K562 (cell line): Measurements from ENCODE around the gene ZNF565. TPM values are rescaled to one million over a fixed set of nuclear protein-coding genes. Genes with fewer than 3 reads are reported as not detected.
A peak's percentile ranks its signal among the peaks of the same experiment; 100 is the strongest.

ENCODE experiments used
- ATAC-seq: fragments of 200-7000 bp; cut with Tn5 transposase; 3 replicates; pipeline ENCODE4 v1.9.1; 2020; ENCODE audit warnings: moderate library complexity
- BruUV-seq: library from RNA; stranded (reverse); fragments of 400-500 nt; replicated peaks from 2 replicates; lab custom pipeline; 2021; lab: Mats Ljungman, UMichigan
- CTCF ChIA-PET: fragments of 300-600 bp; formaldehyde crosslinking; extraction: SDS; loops from one replicate; lab custom pipeline; 2021; ENCODE audit warnings: low intra/inter-chr PET ratio; lab: Yijun Ruan, JAX
- POLR2A ChIA-PET: fragments of 300-600, 350-650 bp; sonication (Branson Sonifier 250); formaldehyde crosslinking; extraction: SDS; loops from one replicate; lab custom pipeline; 2021; ENCODE audit warnings: antibody characterized with exemption, inconsistent platforms; lab: Yijun Ruan, JAX
- DNase-seq, 4 experiments: peaks; one replicate each; pipeline versions ENCODE4 v3.0.0 to v3.0.0-alpha.2; 2011 to 2018; ENCODE audit warnings: low spot score in 3 of 4, mixed read lengths in 3 of 4; ENCODE audit errors: extremely low read depth in 1 of 4
- FAIRE-seq: peaks from 2 replicates; lab custom pipeline; 2011; peaks lifted over from hg19 to GRCh38; lab: Jason Lieb, UNC
- H2AFZ ChIP-seq: 2 replicates; pipeline ENCODE4 v1.6.0; 2011; ENCODE audit warnings: low read depth, low read length, control low read depth, inconsistent platforms
- H3K27ac ChIP-seq: fragments of 200-600 bp; 3 replicates; pipeline ENCODE4 v1.8.0; 2011; ENCODE audit warnings: low read depth, mild to moderate bottlenecking, control low read depth, inconsistent platforms, low read length, moderate library complexity, mixed read lengths; ENCODE audit errors: extremely low read depth
- H3K27me3 ChIP-seq, 2 experiments: fragments of 300-600 bp in 1 of 2; 2 replicates in 1 of 2; 3 replicates in 1 of 2; pipeline versions ENCODE4 v1.6.0 to v1.8.0; 2011; ENCODE audit warnings: inconsistent platforms in 2 of 2, low read length in 2 of 2, mild to moderate bottlenecking in 1 of 2, mixed read lengths in 1 of 2, moderate library complexity in 1 of 2; ENCODE audit not compliant: control insufficient read depth in 2 of 2, insufficient read depth in 2 of 2
- H3K36me3 ChIP-seq: fragments of 300-600 bp; 3 replicates; pipeline ENCODE4 v1.8.0; 2011; ENCODE audit warnings: mild to moderate bottlenecking, low read length, inconsistent platforms; ENCODE audit not compliant: control insufficient read depth, insufficient read depth
- H3K4me1 ChIP-seq, 2 experiments: fragments of 200-600 bp in 1 of 2; replicated peaks in 1 of 2; 2 replicates in 1 of 2; 3 replicates in 1 of 2; pipeline versions ENCODE4 v1.5.1 to v1.8.0; 2011; ENCODE audit warnings: inconsistent platforms in 2 of 2, low read length in 2 of 2, mild to moderate bottlenecking in 1 of 2, mixed read lengths in 1 of 2, moderate library complexity in 1 of 2; ENCODE audit not compliant: control insufficient read depth in 2 of 2, insufficient read depth in 2 of 2
- H3K4me2 ChIP-seq: 2 replicates; pipeline ENCODE4 v1.6.1; 2011; ENCODE audit warnings: low read length, control low read depth, inconsistent platforms, mixed read lengths; ENCODE audit not compliant: insufficient read depth
- H3K4me3 ChIP-seq: fragments of 200-600 bp; sonication (generic), shearing (Covaris generic); 2 replicates; pipeline ENCODE4 v1.5.1; 2016; ENCODE audit warnings: control low read depth, inconsistent platforms
- H3K79me2 ChIP-seq: fragments of 200-600 bp; 3 replicates; pipeline ENCODE4 v1.8.0; 2011; ENCODE audit warnings: low read length, inconsistent platforms; ENCODE audit not compliant: control insufficient read depth, insufficient read depth
- H3K9ac ChIP-seq, 2 experiments: 2 replicates each; pipeline versions ENCODE4 v1.6.0 to v1.6.1; 2011; ENCODE audit warnings: low read depth in 2 of 2, low read length in 2 of 2, control low read depth in 1 of 2, inconsistent platforms in 1 of 2, mild to moderate bottlenecking in 1 of 2, mixed read lengths in 1 of 2; ENCODE audit not compliant: insufficient read depth in 1 of 2
- H3K9me1 ChIP-seq: one replicate; pipeline ENCODE4 v1.6.0; 2011; ENCODE audit warnings: inconsistent platforms, mild to moderate bottlenecking, low read length, moderate library complexity; ENCODE audit not compliant: control insufficient read depth, insufficient read depth
- H3K9me3 ChIP-seq: replicated peaks from 2 replicates; pipeline ENCODE4 v1.5.1; 2011; ENCODE audit warnings: low read depth, low read length, inconsistent platforms; ENCODE audit not compliant: control insufficient read depth, insufficient read depth
- H4K20me1 ChIP-seq: replicated peaks from 2 replicates; pipeline ENCODE4 v1.6.1; 2011; ENCODE audit warnings: low read length, inconsistent platforms, mixed read lengths; ENCODE audit not compliant: control insufficient read depth, insufficient read depth
- BACH1 ChIP-seq: fragments of 200-800 bp; sonication (Bioruptor generic); IDR thresholded peaks from 2 replicates; pipeline ENCODE4 v1.6.1; 2016; ENCODE audit warnings: missing genetic modification characterization, missing compliant biosample characterization
- BHLHE40 ChIP-seq: IDR thresholded peaks from 2 replicates; pipeline ENCODE4 v1.6.1; 2011; ENCODE audit warnings: low read length, improper control_type of control experiment
- CBX3 ChIP-seq, 2 experiments: IDR thresholded peaks; 1 replicate in 1 of 2; 2 replicates in 1 of 2; pipeline ENCODE4 v1.6.1; 2012; ENCODE audit warnings: inconsistent platforms in 2 of 2, low read length in 2 of 2, borderline replicate concordance in 1 of 2, control low read depth in 1 of 2
- CBX5 ChIP-seq: IDR thresholded peaks from 2 replicates; pipeline ENCODE4 v1.6.1; 2014; ENCODE audit warnings: low read depth, borderline replicate concordance
- HNRNPK ChIP-seq: fragments of 200-400 bp; formaldehyde crosslinking; IDR thresholded peaks from one replicate; pipeline ENCODE4 v1.6.1; 2018; ENCODE audit warnings: mild to moderate bottlenecking, low read depth, low read length; ENCODE audit not compliant: poor library complexity, severe bottlenecking
- JUN ChIP-seq, 2 experiments: sonication (generic) in 1 of 2; formaldehyde crosslinking in 1 of 2; IDR thresholded peaks; 2 replicates each; pipeline versions ENCODE4 v1.6.1 to v1.8.0; 2012 to 2022; ENCODE audit warnings: borderline replicate concordance in 2 of 2, mild to moderate bottlenecking in 2 of 2, improper control_type of control experiment in 1 of 2, low read depth in 1 of 2, low read length in 1 of 2, missing genetic modification reagents in 1 of 2
- MYBL2 ChIP-seq, 2 experiments: fragments of 450-650 bp in 1 of 2; sonication (generic) in 1 of 2; formaldehyde crosslinking in 1 of 2; IDR thresholded peaks; 2 replicates each; pipeline versions ENCODE4 v1.6.1 to v1.8.1; 2017 to 2022; ENCODE audit warnings: borderline replicate concordance in 1 of 2, inconsistent platforms in 1 of 2, low read depth in 1 of 2, mild to moderate bottlenecking in 1 of 2, missing genetic modification reagents in 1 of 2, moderate library complexity in 1 of 2
- NR1H2 ChIP-seq: sonication (generic); formaldehyde crosslinking; IDR thresholded peaks from 2 replicates; pipeline ENCODE4 v1.4.0; 2020; ENCODE audit warnings: mild to moderate bottlenecking, missing genetic modification reagents
- OTX1 ChIP-seq: fragments of 450-650 bp; formaldehyde crosslinking; IDR thresholded peaks from 2 replicates; pipeline ENCODE4 v1.4.0; 2022; ENCODE audit warnings: mild to moderate bottlenecking
- PHF21A ChIP-seq: fragments of 450-650 bp; IDR thresholded peaks from 2 replicates; pipeline ENCODE4 v1.6.1; 2017; ENCODE audit warnings: low read depth, borderline replicate concordance
- ZFX ChIP-seq: sonication (generic); formaldehyde crosslinking; IDR thresholded peaks from 2 replicates; pipeline ENCODE4 v1.8.0; 2022; ENCODE audit warnings: mild to moderate bottlenecking, missing genetic modification reagents, moderate library complexity
- ZNF444 ChIP-seq: fragments of 250-450 bp; sonication (Bioruptor Pico); IDR thresholded peaks from 2 replicates; pipeline ENCODE4 v1.4.0; 2020; ENCODE audit warnings: mild to moderate bottlenecking, moderate library complexity
- ZNF75A ChIP-seq: fragments of 450-650 bp; formaldehyde crosslinking; IDR thresholded peaks from 2 replicates; pipeline ENCODE4 v1.4.0; 2020; ENCODE audit warnings: mild to moderate bottlenecking
- WGBS: fragments of 100-300 bp; shearing (Covaris generic); methylation state at CpG from one replicate; pipeline ENCODE4 v1.1.6; 2016; ENCODE audit warnings: low coverage, mixed read lengths; ENCODE audit not compliant: insufficient coverage; ENCODE audit errors: missing lambda C conversion rate; 5-methylcytosine and 5-hydroxymethylcytosine counted together
- in situ Hi-C: fragments of 300-500 bp; cut with MboI; formaldehyde crosslinking; loops from 4 replicates; pipeline ENCODE4 v1.15.0; 2018; ENCODE audit warnings: inconsistent platforms, mixed read lengths
- intact Hi-C: fragments of 100-400 bp; cut with micrococcal nuclease; formaldehyde crosslinking; loops from 2 replicates; pipeline ENCODE4 v1.14.2; 2022
- polyA plus RNA-seq, 8 experiments: library from polyadenylated mRNA; depleted of rRNA in 4 of 8; stranded (reverse) in 5 of 8; unstranded in 3 of 8; fragments of >200 nt; fragmentation: Nextera tagmentation in 2 of 8; fragmentation: Illumina TruSeq in 1 of 8; extraction: Ambion mirVana in 2 of 8; extraction: Trizol in 1 of 8; gene quantifications; 2 replicates each; pipeline versions ENCODE4 v1.2.1 to v1.2.3, GENCODE V29; 2011 to 2014; ENCODE audit warnings: inconsistent platforms in 1 of 8, missing spikeins in 1 of 8
- total RNA-seq, 7 experiments: library from RNA; depleted of rRNA in 6 of 7; stranded (reverse); fragments of >200 nt in 6 of 7; fragmentation: Illumina TruSeq in 2 of 7; extraction: Trizol in 2 of 7; gene quantifications; 2 replicates each; pipeline versions ENCODE4 v1.2.1 to v1.2.3, GENCODE V29; 2011 to 2021; ENCODE audit warnings: low replicate concordance in 1 of 7
- TF ChIP-seq, protein P1 (sequence below): fragments of 450-650 bp; conservative IDR thresholded peaks from 2 replicates; pipeline ENCODE4 v1.6.1; 2016; ENCODE audit warnings: missing genetic modification characterization, low read depth, mild to moderate bottlenecking, control low read depth, missing compliant biosample characterization
- TF ChIP-seq, protein P2 (sequence below), 2 experiments: fragments of 450-650 bp; IDR thresholded peaks; 2 replicates each; pipeline ENCODE4 v1.6.1; 2018; ENCODE audit warnings: mild to moderate bottlenecking in 2 of 2, low read depth in 1 of 2; ENCODE audit not compliant: partially characterized antibody in 2 of 2

Gene ZNF565
- total and polyA plus RNA-seq, 9 of the 15 experiments (the other 6 are each of a cell fraction or from before 2014, with no cell fraction given), result 1.3 to 3.2 (median 2.6) TPM

DNA sequence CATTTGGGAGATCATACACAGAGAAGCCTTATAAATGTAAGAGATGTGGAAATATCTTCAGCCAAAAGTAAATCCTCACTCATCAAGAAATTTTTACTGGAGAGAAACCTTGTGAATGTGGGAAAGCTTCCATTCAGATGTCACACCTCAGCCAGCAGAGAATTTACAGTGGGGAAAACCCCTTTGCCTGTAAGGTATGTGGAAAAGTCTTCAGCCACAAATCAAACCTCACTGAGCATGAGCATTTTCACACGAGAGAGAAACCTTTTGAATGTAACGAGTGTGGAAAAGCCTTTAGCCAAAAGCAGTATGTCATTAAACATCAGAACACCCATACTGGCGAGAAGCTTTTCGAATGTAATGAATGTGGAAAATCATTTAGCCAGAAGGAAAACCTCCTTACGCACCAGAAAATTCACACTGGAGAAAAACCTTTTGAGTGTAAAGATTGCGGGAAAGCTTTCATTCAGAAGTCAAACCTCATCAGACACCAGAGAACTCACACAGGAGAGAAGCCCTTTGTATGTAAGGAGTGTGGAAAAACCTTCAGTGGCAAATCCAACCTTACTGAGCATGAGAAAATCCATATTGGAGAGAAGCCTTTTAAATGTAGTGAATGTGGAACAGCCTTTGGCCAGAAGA is 22.0 kb upstream of the ZNF565 start:
- 94% methylated on average over 6 of the region's 6 CpGs for WGBS
- TF ChIP-seq JUN (IDR thresholded peaks at IDR 0.05; ENCODE audit: borderline replicate concordance, low read depth, low read length) (peak; percentile 10; the same call in 1 of the 2 replicates), JUN (CRISPR knock-in tag; IDR thresholded peaks at IDR 0.05; ENCODE audit: borderline replicate concordance) (no peak), BHLHE40 (no peak), ZNF444 (CRISPR knock-in tag) (no peak), ZFX (CRISPR knock-in tag) (no peak), OTX1 (CRISPR knock-in tag) (no peak), ZNF75A (peak; percentile 93), NR1H2 (CRISPR knock-in tag) (0 out of 2 replicates have a peak, but pooled peaks have one; percentile 33), MYBL2 (IDR thresholded peaks at IDR 0.05; ENCODE audit: low read depth) (no peak), MYBL2 (CRISPR knock-in tag; IDR thresholded peaks at IDR 0.05; ENCODE audit: borderline replicate concordance) (no peak), BACH1 (no peak), CBX5 (0 out of 2 replicates have a peak, but pooled peaks have one; percentile 37), CBX3 (IDR thresholded peaks at IDR 0.05; ENCODE audit: borderline replicate concordance in 1 of 2, low read length in 2 of 2) (0 out of 3 replicates have a peak, but pooled peaks of 1 of the 2 experiments have one; percentile 50), HNRNPK (no peak), PHF21A (no peak)
- TF ChIP-seq, protein P1, sequence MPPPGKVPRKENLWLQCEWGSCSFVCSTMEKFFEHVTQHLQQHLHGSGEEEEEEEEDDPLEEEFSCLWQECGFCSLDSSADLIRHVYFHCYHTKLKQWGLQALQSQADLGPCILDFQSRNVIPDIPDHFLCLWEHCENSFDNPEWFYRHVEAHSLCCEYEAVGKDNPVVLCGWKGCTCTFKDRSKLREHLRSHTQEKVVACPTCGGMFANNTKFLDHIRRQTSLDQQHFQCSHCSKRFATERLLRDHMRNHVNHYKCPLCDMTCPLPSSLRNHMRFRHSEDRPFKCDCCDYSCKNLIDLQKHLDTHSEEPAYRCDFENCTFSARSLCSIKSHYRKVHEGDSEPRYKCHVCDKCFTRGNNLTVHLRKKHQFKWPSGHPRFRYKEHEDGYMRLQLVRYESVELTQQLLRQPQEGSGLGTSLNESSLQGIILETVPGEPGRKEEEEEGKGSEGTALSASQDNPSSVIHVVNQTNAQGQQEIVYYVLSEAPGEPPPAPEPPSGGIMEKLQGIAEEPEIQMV (tag), result no peak
- TF ChIP-seq, protein P2, sequence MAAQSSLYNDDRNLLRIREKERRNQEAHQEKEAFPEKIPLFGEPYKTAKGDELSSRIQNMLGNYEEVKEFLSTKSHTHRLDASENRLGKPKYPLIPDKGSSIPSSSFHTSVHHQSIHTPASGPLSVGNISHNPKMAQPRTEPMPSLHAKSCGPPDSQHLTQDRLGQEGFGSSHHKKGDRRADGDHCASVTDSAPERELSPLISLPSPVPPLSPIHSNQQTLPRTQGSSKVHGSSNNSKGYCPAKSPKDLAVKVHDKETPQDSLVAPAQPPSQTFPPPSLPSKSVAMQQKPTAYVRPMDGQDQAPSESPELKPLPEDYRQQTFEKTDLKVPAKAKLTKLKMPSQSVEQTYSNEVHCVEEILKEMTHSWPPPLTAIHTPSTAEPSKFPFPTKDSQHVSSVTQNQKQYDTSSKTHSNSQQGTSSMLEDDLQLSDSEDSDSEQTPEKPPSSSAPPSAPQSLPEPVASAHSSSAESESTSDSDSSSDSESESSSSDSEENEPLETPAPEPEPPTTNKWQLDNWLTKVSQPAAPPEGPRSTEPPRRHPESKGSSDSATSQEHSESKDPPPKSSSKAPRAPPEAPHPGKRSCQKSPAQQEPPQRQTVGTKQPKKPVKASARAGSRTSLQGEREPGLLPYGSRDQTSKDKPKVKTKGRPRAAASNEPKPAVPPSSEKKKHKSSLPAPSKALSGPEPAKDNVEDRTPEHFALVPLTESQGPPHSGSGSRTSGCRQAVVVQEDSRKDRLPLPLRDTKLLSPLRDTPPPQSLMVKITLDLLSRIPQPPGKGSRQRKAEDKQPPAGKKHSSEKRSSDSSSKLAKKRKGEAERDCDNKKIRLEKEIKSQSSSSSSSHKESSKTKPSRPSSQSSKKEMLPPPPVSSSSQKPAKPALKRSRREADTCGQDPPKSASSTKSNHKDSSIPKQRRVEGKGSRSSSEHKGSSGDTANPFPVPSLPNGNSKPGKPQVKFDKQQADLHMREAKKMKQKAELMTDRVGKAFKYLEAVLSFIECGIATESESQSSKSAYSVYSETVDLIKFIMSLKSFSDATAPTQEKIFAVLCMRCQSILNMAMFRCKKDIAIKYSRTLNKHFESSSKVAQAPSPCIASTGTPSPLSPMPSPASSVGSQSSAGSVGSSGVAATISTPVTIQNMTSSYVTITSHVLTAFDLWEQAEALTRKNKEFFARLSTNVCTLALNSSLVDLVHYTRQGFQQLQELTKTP (IDR thresholded peaks at IDR 0.05; ENCODE audit: low read depth in 1 of 2, partially characterized antibody in 2 of 2), result no peak

More for the DNA sequence above, 22.0 kb upstream of the ZNF565 start:
- Histone ChIP-seq H3K4me2 (no peak overlapping the region), H3K36me3 (peaks cover 70% of the 10 kb centered on the region), H4K20me1 (no peaks in the 10 kb centered on the region), H3K9ac (no peak overlapping the region), H3K27ac (no peak overlapping the region), H3K4me3 (no peak overlapping the region), H3K27me3 (no peaks in the 10 kb centered on the region), H3K9me1 (no peaks in the 10 kb centered on the region), H2AFZ (no peak overlapping the region), H3K79me2 (no peaks in the 10 kb centered on the region; the same call in 2 of the 3 replicates), H3K4me1 (no peaks in the 10 kb centered on the region), H3K9me3 (peaks cover 19% of the 10 kb centered on the region)
- BruUV-seq, result no TSS peak
- DNase-seq (no peak), FAIRE-seq (no peak), ATAC-seq (no peak)
- ChIA-PET CTCF (no interaction called here), POLR2A (interaction anchor here (0.6 to 0.9 kb wide), 2 partner anchors 20 to 1143 kb away, joined by 4 to 5 read pairs; no protein-coding TSS in a partner anchor)
- intact Hi-C loops (no loop called here), in situ Hi-C loops (no loop called here)
